B cell (primary cell): Measurements from ENCODE around the gene SEC14L1. TPM values are rescaled to one million over a fixed set of nuclear protein-coding genes. Genes with fewer than 3 reads are reported as not detected.

Experiments used
- ATAC-seq: fragments of 200-7000 bp; cut with Tn5 transposase; one replicate; pipeline ENCODE4 v1.10.0; 2021; ENCODE audit warnings: low read depth, mild to moderate bottlenecking, moderate number of reproducible peaks, moderate library complexity
- CTCF ChIA-PET: fragments of 350-600 bp; sonication (Branson Sonifier 250); formaldehyde crosslinking; loops from one replicate; lab custom pipeline; 2021; ENCODE audit warnings: antibody characterized with exemption, inconsistent platforms; lab: Charles Lee
- POLR2A ChIA-PET: fragments of 350-600 bp; sonication (Branson Sonifier 250); formaldehyde crosslinking; loops from one replicate; lab custom pipeline; 2021; ENCODE audit warnings: antibody characterized with exemption; lab: Charles Lee
- DNase-seq: peaks from one replicate; pipeline ENCODE4 v3.0.0; 2013
- H2AFZ ChIP-seq: 2 replicates; pipeline ENCODE4 v1.6.1; 2012; ENCODE audit warnings: mild to moderate bottlenecking, low read depth, low read length; ENCODE audit not compliant: insufficient read depth, poor library complexity, severe bottlenecking
- H3K27ac ChIP-seq, 2 donors: 1 replicate in 1 of 2; 2 replicates in 1 of 2; pipeline ENCODE4 v1.5.1; 2012 to 2013; ENCODE audit warnings: low read length in 2 of 2, mild to moderate bottlenecking in 2 of 2, moderate library complexity in 1 of 2
- H3K27me3 ChIP-seq, 4 experiments: fragments of 200-600 bp in 1 of 4; sonication (generic) in 1 of 4; replicated peaks in 1 of 4; 1 replicate in 2 of 4; 2 replicates in 2 of 4; pipeline versions ENCODE4 v1.6.1 to v1.7.0; 2013 to 2016; ENCODE audit warnings: low read length in 3 of 4, mild to moderate bottlenecking in 2 of 4, mixed read lengths in 1 of 4, moderate library complexity in 1 of 4; ENCODE audit not compliant: insufficient read depth in 4 of 4, control insufficient read depth in 3 of 4; ENCODE audit errors: control extremely low read depth in 1 of 4
- H3K36me3 ChIP-seq, 2 experiments: replicated peaks in 1 of 2; 1 replicate in 1 of 2; 2 replicates in 1 of 2; pipeline versions ENCODE4 v1.6.1 to v1.7.1; 2013; ENCODE audit warnings: low read length in 1 of 2; ENCODE audit not compliant: insufficient read depth in 2 of 2, control insufficient read depth in 1 of 2; ENCODE audit errors: control extremely low read depth in 1 of 2, extremely low read depth in 1 of 2
- H3K4me1 ChIP-seq, 2 donors: fragments of 200-600 bp in 1 of 2; sonication (generic) in 1 of 2; 1 replicate in 1 of 2; 2 replicates in 1 of 2; pipeline versions ENCODE4 v1.5.1 to v1.6.1; 2013 to 2017; ENCODE audit warnings: low read length in 2 of 2; ENCODE audit not compliant: control insufficient read depth in 2 of 2, insufficient read depth in 2 of 2
- H3K4me2 ChIP-seq: replicated peaks from 2 replicates; pipeline ENCODE3; 2012; ENCODE audit warnings: mild to moderate bottlenecking, low read depth, low read length; ENCODE audit not compliant: poor library complexity, severe bottlenecking
- H3K4me3 ChIP-seq, 5 experiments: fragments of 200-600 bp in 1 of 5; sonication (generic) in 1 of 5; 1 replicate in 3 of 5; 2 replicates in 2 of 5; pipeline versions ENCODE4 v1.5.1 to v1.7.0; 2011 to 2016; ENCODE audit warnings: low read length in 4 of 5, mild to moderate bottlenecking in 4 of 5, low read depth in 2 of 5, control low read depth in 1 of 5, moderate library complexity in 1 of 5; ENCODE audit not compliant: insufficient read depth in 1 of 5; ENCODE audit errors: control extremely low read depth in 1 of 5, extremely low read depth in 1 of 5
- H3K79me2 ChIP-seq: fragments of 200-600 bp; sonication (generic); one replicate; pipeline ENCODE4 v1.6.0; 2016; ENCODE audit warnings: low read length; ENCODE audit not compliant: control insufficient read depth, insufficient read depth
- H3K9ac ChIP-seq: fragments of 200-600 bp; sonication (generic); 2 replicates; pipeline ENCODE4 v1.6.1; 2017; ENCODE audit warnings: mild to moderate bottlenecking, low read length, moderate library complexity
- H3K9me3 ChIP-seq, 3 donors: one replicate each; pipeline versions ENCODE4 v1.6.1 to v1.7.1; 2013; ENCODE audit warnings: low read length in 2 of 3; ENCODE audit not compliant: control insufficient read depth in 2 of 3, insufficient read depth in 1 of 3; ENCODE audit errors: control extremely low read depth in 1 of 3
- H4K20me1 ChIP-seq: 2 replicates; pipeline ENCODE4 v1.6.0; 2012; ENCODE audit warnings: mild to moderate bottlenecking, low read length; ENCODE audit not compliant: insufficient read depth, control insufficient read depth, poor library complexity, severe bottlenecking
- H3K27ac Mint-ChIP-seq: one replicate; pipeline ENCODE4 v1.8.0; 2021; ENCODE audit warnings: mixed read lengths
- H3K27me3 Mint-ChIP-seq: one replicate; pipeline ENCODE4 v1.8.0; 2021; ENCODE audit warnings: mixed read lengths
- H3K4me1 Mint-ChIP-seq: one replicate; pipeline ENCODE4 v1.8.0; 2021; ENCODE audit warnings: mixed read lengths
- H3K4me3 Mint-ChIP-seq: one replicate; pipeline ENCODE4 v1.8.0; 2021; ENCODE audit warnings: mixed read lengths
- H3K9me3 Mint-ChIP-seq: one replicate; pipeline ENCODE4 v1.8.0; 2022; ENCODE audit warnings: mixed read lengths; ENCODE audit not compliant: insufficient read depth
- EZH2 ChIP-seq: IDR thresholded peaks from 2 replicates; pipeline ENCODE4 v1.6.1; 2012; ENCODE audit warnings: borderline replicate concordance, low read depth, mild to moderate bottlenecking, moderate library complexity, low read length; ENCODE audit not compliant: insufficient read depth, poor library complexity, severe bottlenecking
- WGBS: methylation state at CpG from one replicate; pipeline ENCODE4 v1.1.5; 2013; ENCODE audit warnings: missing lambda C conversion rate; ENCODE audit not compliant: insufficient coverage; 5-methylcytosine and 5-hydroxymethylcytosine counted together
- intact Hi-C: fragments of 100-400 bp; cut with micrococcal nuclease; formaldehyde crosslinking; loops from one replicate; pipeline ENCODE4 v1.10.0; 2022
- polyA plus RNA-seq: library from polyadenylated mRNA; depleted of rRNA; stranded (reverse); fragments of >200 nt; gene quantifications from 2 replicates; pipeline ENCODE4 v1.2.3, GENCODE V29; 2012
- total RNA-seq, 2 donors: library from RNA; stranded (reverse); fragments of 120-200 nt in 1 of 2; gene quantifications; 1 replicate in 1 of 2; 2 replicates in 1 of 2; pipeline versions ENCODE4 v1.2.3 to v1.2.4, GENCODE V29; 2013 to 2022
- TF ChIP-seq, protein P1 (sequence below): fragments of 200-600 bp; IDR thresholded peaks from one replicate; pipeline ENCODE4 v1.8.0; 2022; ENCODE audit warnings: antibody characterized with exemption, mild to moderate bottlenecking

The SEC14L1 gene
- total and polyA plus RNA-seq, 2 donors (not counting 1 experiment from before 2014, with no cell fraction given), result 37.7 to 103 TPM

DNA sequence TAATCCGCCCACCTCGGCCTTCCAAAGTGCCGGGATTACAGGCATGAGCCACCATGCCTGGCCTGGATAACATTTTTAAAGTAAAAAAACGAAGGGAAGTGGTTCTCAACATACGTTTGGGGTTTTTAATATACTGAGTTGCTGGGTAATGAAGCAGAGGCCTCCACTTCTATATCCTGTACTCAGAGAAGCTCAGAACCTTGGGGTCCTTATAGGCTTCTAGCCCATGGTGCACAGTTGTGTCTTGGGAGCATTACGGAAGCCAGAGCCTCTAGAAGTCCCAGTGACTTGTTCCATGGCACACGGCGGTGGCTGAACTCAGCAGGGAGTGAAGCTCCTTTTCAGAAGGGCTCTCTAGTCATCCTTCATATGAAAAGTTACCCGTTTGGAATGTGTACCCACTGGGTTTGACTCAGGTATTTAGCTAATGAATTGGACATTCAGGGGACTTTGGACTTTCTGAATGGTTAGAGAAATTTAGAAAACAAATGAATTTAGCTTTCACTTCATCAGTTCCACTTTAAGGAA, 67.0 kb downstream of the SEC14L1 start:
- no peak for TF ChIP-seq EZH2
- TF ChIP-seq, protein P1, sequence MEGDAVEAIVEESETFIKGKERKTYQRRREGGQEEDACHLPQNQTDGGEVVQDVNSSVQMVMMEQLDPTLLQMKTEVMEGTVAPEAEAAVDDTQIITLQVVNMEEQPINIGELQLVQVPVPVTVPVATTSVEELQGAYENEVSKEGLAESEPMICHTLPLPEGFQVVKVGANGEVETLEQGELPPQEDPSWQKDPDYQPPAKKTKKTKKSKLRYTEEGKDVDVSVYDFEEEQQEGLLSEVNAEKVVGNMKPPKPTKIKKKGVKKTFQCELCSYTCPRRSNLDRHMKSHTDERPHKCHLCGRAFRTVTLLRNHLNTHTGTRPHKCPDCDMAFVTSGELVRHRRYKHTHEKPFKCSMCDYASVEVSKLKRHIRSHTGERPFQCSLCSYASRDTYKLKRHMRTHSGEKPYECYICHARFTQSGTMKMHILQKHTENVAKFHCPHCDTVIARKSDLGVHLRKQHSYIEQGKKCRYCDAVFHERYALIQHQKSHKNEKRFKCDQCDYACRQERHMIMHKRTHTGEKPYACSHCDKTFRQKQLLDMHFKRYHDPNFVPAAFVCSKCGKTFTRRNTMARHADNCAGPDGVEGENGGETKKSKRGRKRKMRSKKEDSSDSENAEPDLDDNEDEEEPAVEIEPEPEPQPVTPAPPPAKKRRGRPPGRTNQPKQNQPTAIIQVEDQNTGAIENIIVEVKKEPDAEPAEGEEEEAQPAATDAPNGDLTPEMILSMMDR, result no peak
- POLR2A ChIA-PET, result no interaction called here
- H3K9ac ChIP-seq, result no peak overlapping the region
- H4K20me1 ChIP-seq, result peaks cover 70% of the 10 kb centered on the region
- H2AFZ ChIP-seq, result no peak overlapping the region
- no peak overlapping the region for H3K4me3 ChIP-seq
- CTCF ChIA-PET, result interaction anchor here (2.0 kb wide), 1 partner anchor 111 kb away, joined by 5 read pairs; no protein-coding TSS in a partner anchor
- intact Hi-C loops, result no loop called here
- ATAC-seq (no peak), DNase-seq (no peak)
- H3K4me3 Mint-ChIP-seq, result no peak overlapping the region
- no peaks in the 10 kb centered on the region for H3K9me3 Mint-ChIP-seq
- no peak overlapping the region for H3K27ac Mint-ChIP-seq
- 96% methylated on average over 7 of the region's 9 CpGs for WGBS
- no peak overlapping the region for H3K27ac ChIP-seq
- H3K4me1 ChIP-seq, result peaks cover 31 to 38% of the 10 kb centered on the region in 2 donors
- H3K27me3 Mint-ChIP-seq, result no peaks in the 10 kb centered on the region
- peaks cover 3 to 90% of the 10 kb centered on the region in 2 experiments for H3K36me3 ChIP-seq
- no peak overlapping the region for H3K4me2 ChIP-seq
- no peaks in the 10 kb centered on the region for H3K79me2 ChIP-seq
- H3K27me3 ChIP-seq, result no peaks in the 10 kb centered on the region
- peaks cover 42% of the 10 kb centered on the region for H3K4me1 Mint-ChIP-seq
- no peaks in the 10 kb centered on the region for H3K9me3 ChIP-seq

DNA sequence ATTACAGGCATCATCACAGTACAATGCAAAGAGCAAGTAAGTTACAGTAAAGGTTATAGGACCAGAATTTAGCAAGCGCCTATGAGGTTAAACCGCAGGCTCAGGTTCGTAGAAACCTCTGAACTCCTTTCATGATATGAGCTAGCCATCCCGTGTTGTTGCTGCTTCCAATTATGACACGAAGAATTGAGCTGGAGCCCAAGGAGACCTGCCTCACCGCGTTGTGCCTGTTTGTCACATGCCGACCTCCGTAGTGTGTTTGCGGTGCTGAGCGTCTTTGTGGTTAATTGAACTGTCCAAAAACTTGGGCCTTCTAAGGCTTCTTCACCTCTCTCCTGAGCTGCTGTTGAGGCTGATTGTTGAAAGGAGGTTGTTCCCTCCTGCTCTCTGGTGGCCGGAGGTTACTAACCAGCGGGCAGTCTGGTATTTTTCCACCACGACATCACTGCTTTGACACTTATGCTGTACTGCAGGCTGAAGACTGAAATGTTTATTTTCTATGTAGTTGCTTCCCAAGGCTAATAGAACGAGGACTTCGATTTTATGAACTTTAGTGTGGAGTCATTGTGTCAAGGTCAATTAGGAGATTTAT, 67.5 kb downstream of the SEC14L1 start:
- H3K4me3 Mint-ChIP-seq, result no peak overlapping the region

More for the DNA sequence above, 67.5 kb downstream of the SEC14L1 start:
- no peaks in the 10 kb centered on the region for H3K9me3 ChIP-seq
- WGBS, result 97% methylated on average over 14 of the region's 16 CpGs
- H3K4me3 ChIP-seq, result no peak overlapping the region
- no peak overlapping the region for H3K9ac ChIP-seq
- DNase-seq (no peak), ATAC-seq (no peak)
- peaks cover 71% of the 10 kb centered on the region for H4K20me1 ChIP-seq
- no peak for TF ChIP-seq EZH2
- TF ChIP-seq, protein P1, result no peak
- peaks cover 4% of the 10 kb centered on the region for H3K79me2 ChIP-seq
- H3K4me1 ChIP-seq, result peaks cover 37 to 43% of the 10 kb centered on the region in 2 donors
- no peak overlapping the region for H2AFZ ChIP-seq
- POLR2A ChIA-PET, result no interaction called here
- Mint-ChIP-seq H3K4me1 (peaks cover 47% of the 10 kb centered on the region), H3K9me3 (no peaks in the 10 kb centered on the region), H3K27me3 (no peaks in the 10 kb centered on the region), H3K27ac (no peak overlapping the region)
- CTCF ChIA-PET, result interaction anchor here (0.6 to 2.0 kb wide), 2 partner anchors 112 to 123 kb away, joined by 3 to 5 read pairs; no protein-coding TSS in a partner anchor
- no peak overlapping the region for H3K4me2 ChIP-seq
- H3K27ac ChIP-seq, result no peak overlapping the region
- no peaks in the 10 kb centered on the region for H3K27me3 ChIP-seq
- intact Hi-C loops, result no loop called here
- H3K36me3 ChIP-seq, result peaks cover 3 to 91% of the 10 kb centered on the region in 2 experiments
